ENCODE results near the gene UBP1. TPM values are rescaled to one million over a fixed set of nuclear protein-coding genes. Genes with fewer than 3 reads are reported as not detected.

Gene UBP1
- total and polyA plus RNA-seq, 2 experiments from 2014 or later: 33.5 to 50.3 TPM

DNA sequence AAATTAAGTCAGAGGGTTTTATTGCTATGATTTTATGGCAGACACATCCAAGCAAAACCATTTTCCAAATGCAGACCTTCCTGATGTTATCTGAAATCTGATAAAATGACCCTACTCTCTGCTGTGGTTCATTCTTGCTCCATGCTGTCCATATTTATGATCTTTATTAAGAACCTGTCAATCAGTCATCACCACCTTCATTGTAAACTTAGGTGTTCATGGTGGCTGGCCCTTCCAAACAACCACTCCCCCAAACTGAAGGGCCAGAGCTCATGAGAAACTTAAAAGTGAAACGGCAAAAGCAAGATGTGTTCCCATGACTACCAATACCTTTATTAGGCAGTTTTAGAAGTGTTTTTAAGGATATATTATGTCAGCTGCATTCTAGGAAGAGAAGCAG lies 53.6 kb downstream of the UBP1 start:
- Histone ChIP-seq H3K79me2 (no peaks in the 10 kb centered on the region), H3K4me3 (no peak overlapping the region), H3K9me3 (ENCODE audit: low read depth) (no peaks in the 10 kb centered on the region), H3K9me2 (replicated peaks; ENCODE audit: insufficient read depth) (no peaks in the 10 kb centered on the region), H3K27me3 (no peaks in the 10 kb centered on the region), H3K4me2 (no peak overlapping the region), H2AFZ (no peak overlapping the region), H4K20me1 (ENCODE audit: insufficient read depth, poor library complexity, severe bottlenecking) (no peaks in the 10 kb centered on the region), H3K4me1 (ENCODE audit: insufficient read depth) (no peaks in the 10 kb centered on the region), H3K36me3 (replicated peaks; ENCODE audit: insufficient read depth, low read depth) (no peaks in the 10 kb centered on the region), H3K27ac (no peak overlapping the region)
- DNase-seq (ENCODE audit: low spot score): no peak
- WGBS (ENCODE audit: low lambda C conversion rate, missing lambda C conversion rate): 56% methylated on average over 1 of the region's 1 CpG
- TF ChIP-seq CTCF (IDR thresholded peaks at IDR 0.05; ENCODE audit: poor library complexity): no peak
- TF ChIP-seq EZH2 (IDR thresholded peaks at IDR 0.05; ENCODE audit: borderline replicate concordance): no peak
- no peak for TF ChIP-seq EZH2phosphoT487 (IDR thresholded peaks at IDR 0.05; ENCODE audit: low read depth, severe bottlenecking, unreplicated experiment)

GRCh38 chr3:33385423-33385822 lies 54.8 kb downstream of the UBP1 start:
- WGBS (ENCODE audit: low lambda C conversion rate, missing lambda C conversion rate): 92% methylated on average over 5 of the region's 5 CpGs
- Histone ChIP-seq H2AFZ (no peak overlapping the region), H3K4me2 (no peak overlapping the region), H3K9me2 (replicated peaks; ENCODE audit: insufficient read depth) (no peaks in the 10 kb centered on the region), H3K79me2 (no peaks in the 10 kb centered on the region), H3K4me3 (no peak overlapping the region), H3K4me1 (ENCODE audit: insufficient read depth) (no peaks in the 10 kb centered on the region), H3K9me3 (ENCODE audit: low read depth) (no peaks in the 10 kb centered on the region), H3K27ac (no peak overlapping the region), H4K20me1 (ENCODE audit: insufficient read depth, poor library complexity, severe bottlenecking) (no peaks in the 10 kb centered on the region), H3K27me3 (no peaks in the 10 kb centered on the region), H3K36me3 (replicated peaks; ENCODE audit: insufficient read depth, low read depth) (no peaks in the 10 kb centered on the region)
- TF ChIP-seq EZH2phosphoT487 (IDR thresholded peaks at IDR 0.05; ENCODE audit: low read depth, severe bottlenecking, unreplicated experiment) (no peak), EZH2 (IDR thresholded peaks at IDR 0.05; ENCODE audit: borderline replicate concordance) (no peak), CTCF (IDR thresholded peaks at IDR 0.05; ENCODE audit: poor library complexity) (no peak)
- DNase-seq (ENCODE audit: low spot score): no peak

DNA sequence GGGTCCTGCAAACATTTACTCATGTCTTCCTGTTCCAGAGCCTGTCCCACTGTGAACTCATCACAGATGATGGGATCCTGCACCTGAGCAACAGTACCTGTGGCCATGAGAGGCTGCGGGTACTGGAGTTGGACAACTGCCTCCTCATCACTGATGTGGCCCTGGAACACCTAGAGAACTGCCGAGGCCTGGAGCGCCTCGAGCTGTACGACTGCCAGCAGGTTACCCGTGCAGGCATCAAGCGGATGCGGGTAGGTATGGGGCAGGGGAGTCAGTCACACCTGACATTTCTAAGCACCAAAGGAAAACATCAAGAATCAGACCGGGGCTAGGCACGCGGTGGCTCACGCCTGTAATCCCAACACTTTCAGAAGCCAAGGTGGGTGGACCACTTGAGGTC lies 56.3 kb downstream of the UBP1 start:
- no peak overlapping the region for H3K4me3 ChIP-seq
- H3K36me3 ChIP-seq (replicated peaks; ENCODE audit: insufficient read depth, low read depth): no peaks in the 10 kb centered on the region
- no peaks in the 10 kb centered on the region for H4K20me1 ChIP-seq (ENCODE audit: insufficient read depth, poor library complexity, severe bottlenecking)
- WGBS (ENCODE audit: low lambda C conversion rate, missing lambda C conversion rate): 98% methylated on average over 12 of the region's 12 CpGs
- H3K9me3 ChIP-seq (ENCODE audit: low read depth): no peaks in the 10 kb centered on the region
- no peak for DNase-seq (ENCODE audit: low spot score)
- no peaks in the 10 kb centered on the region for H3K27me3 ChIP-seq
- no peaks in the 10 kb centered on the region for H3K79me2 ChIP-seq
- H2AFZ ChIP-seq: no peak overlapping the region
- no peaks in the 10 kb centered on the region for H3K9me2 ChIP-seq (replicated peaks; ENCODE audit: insufficient read depth)
- H3K4me1 ChIP-seq (ENCODE audit: insufficient read depth): no peaks in the 10 kb centered on the region
- TF ChIP-seq EZH2 (IDR thresholded peaks at IDR 0.05; ENCODE audit: borderline replicate concordance) (no peak), CTCF (IDR thresholded peaks at IDR 0.05; ENCODE audit: poor library complexity) (no peak), EZH2phosphoT487 (IDR thresholded peaks at IDR 0.05; ENCODE audit: low read depth, severe bottlenecking, unreplicated experiment) (no peak)
- H3K27ac ChIP-seq: no peak overlapping the region
- no peak overlapping the region for H3K4me2 ChIP-seq

DNA sequence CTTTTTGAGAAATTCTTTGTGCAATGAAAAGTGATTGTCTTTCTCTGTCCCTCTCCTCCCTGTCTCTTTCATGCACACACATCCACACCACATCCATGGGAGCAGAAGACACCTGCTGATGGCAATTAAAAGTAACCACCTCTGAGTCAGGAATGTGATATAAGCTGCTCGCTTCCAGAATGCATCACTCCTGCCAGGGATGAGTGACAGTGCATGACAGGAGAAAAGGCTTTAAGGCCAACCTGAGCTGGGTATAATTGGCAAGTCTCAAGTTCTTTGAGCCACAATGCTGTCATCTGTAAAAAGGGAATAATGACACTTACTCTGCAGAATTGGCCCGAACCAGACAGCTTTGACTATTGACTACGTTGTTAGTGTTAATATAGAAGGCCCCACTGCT lies 59.6 kb downstream of the UBP1 start:
- Histone ChIP-seq H3K79me2 (no peaks in the 10 kb centered on the region), H3K27me3 (no peaks in the 10 kb centered on the region), H3K4me1 (ENCODE audit: insufficient read depth) (no peaks in the 10 kb centered on the region), H3K36me3 (replicated peaks; ENCODE audit: insufficient read depth, low read depth) (no peaks in the 10 kb centered on the region), H4K20me1 (ENCODE audit: insufficient read depth, poor library complexity, severe bottlenecking) (no peaks in the 10 kb centered on the region), H3K4me3 (no peak overlapping the region), H2AFZ (no peak overlapping the region), H3K9me2 (replicated peaks; ENCODE audit: insufficient read depth) (no peaks in the 10 kb centered on the region), H3K9me3 (ENCODE audit: low read depth) (no peaks in the 10 kb centered on the region), H3K27ac (no peak overlapping the region), H3K4me2 (no peak overlapping the region)
- TF ChIP-seq EZH2 (IDR thresholded peaks at IDR 0.05; ENCODE audit: borderline replicate concordance) (no peak), CTCF (IDR thresholded peaks at IDR 0.05; ENCODE audit: poor library complexity) (no peak), EZH2phosphoT487 (IDR thresholded peaks at IDR 0.05; ENCODE audit: low read depth, severe bottlenecking, unreplicated experiment) (no peak)
- 92% methylated on average over 3 of the region's 3 CpGs for WGBS (ENCODE audit: low lambda C conversion rate, missing lambda C conversion rate)
- no peak for DNase-seq (ENCODE audit: low spot score)

All from hepatocyte (in vitro differentiated cells).